NOMO-1 treated with dmso at 0.1 percent for 144 hours (cell line): Measurements from ENCODE around the gene ARAF.
A peak's percentile ranks its signal among the peaks of the same experiment; 100 is the strongest.
"Not testable (repeated sequence)": the region's sequence is repeated elsewhere in the genome, so short reads cannot be mapped to it uniquely, and the experiment has no call there.

Experiments used
- DNase-seq: peaks from one replicate; lab custom pipeline; 2025; ENCODE audit not compliant: unreplicated experiment; lab: John Stamatoyannopoulos, UW

The ARAF gene

DNA sequence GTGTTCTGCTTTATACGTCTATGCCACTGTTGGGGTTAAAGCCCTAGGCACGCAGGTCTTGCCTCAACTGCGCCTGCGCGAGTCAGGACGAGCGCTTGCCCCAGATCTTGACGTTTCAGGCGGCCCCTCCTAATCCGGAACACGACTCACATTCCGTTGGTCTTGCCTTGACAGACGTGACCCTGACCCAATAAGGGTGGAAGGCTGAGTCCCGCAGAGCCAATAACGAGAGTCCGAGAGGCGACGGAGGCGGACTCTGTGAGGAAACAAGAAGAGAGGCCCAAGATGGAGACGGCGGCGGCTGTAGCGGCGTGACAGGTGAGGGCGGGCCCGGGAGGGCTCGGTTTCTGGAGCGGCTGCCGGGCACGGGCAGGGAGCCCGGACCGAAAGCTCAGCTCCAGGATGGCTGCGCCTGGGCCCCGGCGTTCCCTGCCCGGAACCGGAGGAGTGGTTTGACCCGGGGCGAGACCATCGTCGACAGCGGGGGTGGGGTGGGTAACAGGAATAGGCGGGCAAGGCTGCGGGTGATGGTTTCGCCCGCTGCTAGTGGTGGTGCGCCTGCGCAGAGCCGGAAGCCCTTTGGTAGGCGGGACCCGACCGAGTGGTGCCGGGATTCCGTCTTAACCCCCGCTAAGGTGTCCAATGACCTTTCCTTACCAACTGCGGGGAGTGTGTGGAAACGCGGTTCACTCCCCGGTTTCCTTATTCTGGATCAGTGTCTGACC lies at the start of gene ARAF:
ARAF (plus strand) TSS at position 272 of the 725 bp plus-strand sequence. CDS start 1,763 bp downstream, outside the sequence.
- DNase-seq, result peak; percentile 94

DNA sequence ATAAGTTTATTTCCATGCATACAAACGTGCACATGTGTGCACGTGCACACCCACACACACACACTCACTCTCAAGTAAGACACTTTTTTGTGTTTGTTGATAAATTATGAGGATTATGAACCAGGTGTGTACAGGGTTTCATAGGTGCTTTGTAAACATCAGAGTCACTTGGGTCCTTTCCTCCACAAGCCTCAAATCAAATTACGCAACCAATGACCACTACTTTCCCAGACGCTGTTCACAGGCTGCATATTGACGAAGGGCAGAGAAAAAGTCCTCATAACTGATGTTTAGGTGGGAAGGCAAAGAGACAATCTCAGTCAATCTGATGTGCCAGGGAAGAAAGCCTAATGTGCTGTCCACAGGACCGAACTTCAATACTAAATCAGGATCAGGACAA lies 48.6 kb upstream of the ARAF start:
- DNase-seq, result not testable (repeated sequence)

- not testable (repeated sequence) for DNase-seq
Observed at GRCh38 chrX:47513034-47513965, 47.7 kb upstream of the ARAF start.

GRCh38 chrX:47514533-47515235 lies 46.3 kb upstream of the ARAF start:
- DNase-seq, result no peak

DNA sequence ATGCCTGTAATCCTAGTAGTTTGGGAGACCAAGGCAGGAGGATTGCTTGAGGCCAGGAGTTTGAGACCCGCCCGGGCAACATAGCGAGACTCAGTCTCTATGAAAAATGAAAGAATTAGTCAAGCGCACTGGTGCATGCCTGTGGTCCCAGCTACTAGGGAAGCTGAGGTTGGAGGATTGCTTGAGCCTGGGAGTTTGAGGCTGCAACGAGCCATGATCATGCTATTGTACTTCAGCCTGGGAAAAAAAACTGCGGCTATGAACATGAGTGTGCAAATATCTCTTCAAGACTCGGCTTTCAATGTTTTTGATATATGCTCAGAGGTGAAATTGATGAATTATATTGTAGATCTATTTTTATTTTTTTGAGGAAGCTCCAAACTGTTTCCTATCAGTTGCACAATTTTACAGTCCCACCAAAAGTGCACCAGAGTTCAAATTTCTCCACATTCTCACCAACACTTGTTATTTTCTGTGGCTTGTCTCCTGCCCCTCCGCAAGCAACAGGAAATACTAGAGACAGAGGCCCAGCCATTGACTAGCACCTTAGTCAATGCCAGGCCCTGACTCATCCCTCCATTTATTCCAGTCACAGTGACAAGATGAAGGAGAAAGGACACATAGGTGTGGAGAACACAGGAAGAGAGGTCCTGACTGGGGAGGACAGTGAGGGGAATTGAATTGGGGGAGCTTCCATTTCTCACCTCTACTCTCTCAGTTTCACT lies 44.9 kb upstream of the ARAF start:
- DNase-seq, result no peak

DNA sequence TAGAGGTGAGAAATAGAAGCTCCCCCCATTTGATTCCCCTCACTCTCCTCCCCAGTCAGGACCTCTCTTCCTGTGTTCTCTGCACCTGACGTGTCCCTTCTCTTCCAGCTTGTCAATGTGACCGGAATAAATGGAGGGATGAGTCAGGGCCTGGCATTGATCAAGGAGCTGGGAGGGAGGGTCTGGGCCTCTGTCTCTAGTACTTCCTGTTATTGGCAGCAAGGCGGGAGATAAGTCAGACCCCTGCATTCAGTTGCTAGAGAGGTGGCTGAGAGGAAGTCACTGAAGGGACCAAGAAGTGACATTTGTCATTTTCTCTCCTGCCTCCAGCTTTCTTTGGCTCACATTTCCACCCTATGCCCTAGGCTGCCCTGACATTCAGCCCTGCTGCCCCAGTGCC lies 42.9 kb upstream of the ARAF start:
- DNase-seq, result no peak

GRCh38 chrX:47523297-47523696 lies 37.7 kb upstream of the ARAF start:
- DNase-seq, result peak; percentile 45

DNA sequence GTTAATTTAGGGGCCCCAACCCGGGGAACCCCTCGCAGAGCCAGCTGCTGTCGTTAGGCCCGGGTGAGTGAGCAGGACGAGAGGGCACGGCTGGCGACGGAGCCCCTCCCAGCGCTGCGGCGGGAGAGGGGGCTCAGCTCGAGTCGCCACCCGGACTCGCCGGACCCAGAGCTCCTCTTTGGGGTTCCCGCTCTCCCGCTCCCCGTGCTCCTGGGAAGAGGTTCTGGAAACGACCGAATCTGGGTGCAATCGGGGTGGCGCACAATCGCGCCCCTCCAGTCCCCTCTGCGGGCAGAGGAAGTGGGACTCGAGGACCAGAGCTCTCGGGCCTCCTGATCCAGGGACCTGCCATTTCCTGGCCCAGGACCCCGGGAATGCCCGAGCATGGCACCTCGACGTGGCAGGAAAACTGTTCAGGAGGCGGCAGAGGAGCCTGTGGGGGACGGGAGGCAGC lies 37.3 kb upstream of the ARAF start:
- DNase-seq, result no peak

- no peak for DNase-seq
Observed at GRCh38 chrX:47529548-47529947, 31.5 kb upstream of the ARAF start.

DNA sequence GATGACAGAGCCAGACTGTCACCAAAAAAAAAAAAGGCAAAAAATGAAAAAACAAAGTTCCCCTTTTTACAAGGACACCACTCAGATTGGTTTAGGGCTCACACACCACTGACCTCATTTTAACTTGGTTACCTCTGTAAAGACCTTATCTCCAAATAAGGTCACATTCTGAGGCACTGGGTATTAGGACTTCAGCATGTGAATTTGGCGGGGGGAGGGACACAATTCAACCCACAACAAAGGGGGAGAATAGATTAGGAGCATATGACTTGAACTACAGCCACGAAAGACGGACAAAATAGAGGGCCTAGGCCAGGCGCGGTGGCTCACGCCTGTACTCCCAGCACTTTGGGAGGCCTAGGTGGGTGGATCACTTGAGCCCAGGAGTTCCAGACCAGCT lies 31.0 kb upstream of the ARAF start:
- no peak for DNase-seq

DNA sequence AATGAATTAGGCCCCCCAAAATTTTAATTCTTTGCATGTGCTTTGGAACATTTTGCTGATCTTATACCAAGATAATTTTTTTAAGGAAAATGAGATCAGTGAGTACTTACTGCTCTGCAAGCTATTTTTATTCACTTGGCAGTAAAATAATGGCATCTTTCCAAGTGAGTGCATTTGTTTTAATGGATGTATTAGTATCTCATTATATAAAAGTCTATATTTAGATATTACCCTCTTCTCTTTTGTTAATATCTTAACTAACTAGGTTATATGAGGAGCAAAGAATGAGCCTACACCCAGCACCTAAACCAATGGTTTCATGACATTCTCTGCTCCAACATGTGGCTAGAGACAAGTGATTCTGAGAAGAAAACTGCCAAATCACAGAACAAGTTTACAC lies 21.1 kb upstream of the ARAF start:
- DNase-seq, result no peak

GRCh38 chrX:47540754-47541538 lies 20.1 kb upstream of the ARAF start:
- DNase-seq, result peak; percentile 54

DNA sequence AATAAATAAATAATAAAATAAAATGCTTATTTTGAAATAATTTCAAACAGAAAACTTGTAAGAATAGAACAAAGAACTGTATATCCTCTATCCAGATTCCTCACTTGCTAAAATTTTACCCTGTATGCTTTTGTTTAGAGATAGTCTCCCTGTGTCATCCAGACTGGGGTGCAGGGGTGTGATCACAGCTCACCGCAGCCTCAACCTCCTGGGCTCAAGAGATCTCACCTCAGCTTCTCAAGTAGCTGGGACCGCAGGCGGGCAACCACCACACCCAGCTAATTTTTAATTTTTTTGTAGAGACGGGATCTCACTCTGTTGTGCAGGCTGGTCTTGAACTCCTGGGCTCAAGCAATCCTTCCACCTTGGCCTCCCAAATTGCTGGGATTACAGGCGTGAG lies 17.5 kb upstream of the ARAF start:
- no peak for DNase-seq

DNA sequence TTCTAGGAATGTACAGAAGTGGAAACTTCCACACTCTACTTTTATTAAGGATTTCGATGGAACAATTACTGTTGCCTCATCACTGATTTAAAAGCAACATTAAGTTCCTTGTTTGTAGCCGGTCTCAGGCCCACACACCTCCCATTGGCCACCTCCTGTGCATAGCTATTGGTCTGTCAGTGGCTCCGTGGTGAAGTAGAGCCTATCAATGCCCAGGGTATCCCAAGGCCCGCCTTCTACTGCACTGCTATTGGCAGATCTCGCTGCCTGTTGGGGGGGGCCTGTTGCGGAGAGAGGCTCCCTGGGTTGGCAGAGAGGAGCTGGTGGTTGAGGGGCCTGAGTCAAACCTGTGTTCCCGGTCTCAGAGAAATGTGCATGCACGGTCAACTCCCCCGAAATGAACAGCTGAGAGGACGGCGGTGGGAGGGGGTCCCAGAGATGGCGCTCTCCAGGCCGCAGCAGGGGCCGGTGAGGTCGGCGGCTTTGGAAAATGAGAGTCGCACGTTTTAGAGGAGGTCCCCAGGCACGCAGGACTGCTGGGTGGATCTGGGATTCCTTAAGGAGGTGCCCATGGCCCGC lies 4.9 kb upstream of the ARAF start:
- DNase-seq, result peak; percentile 78

GRCh38 chrX:47558436-47558835 lies 2.6 kb upstream of the ARAF start:
- no peak for DNase-seq

- no peak for DNase-seq
Observed at GRCh38 chrX:47560179-47560933, 649 bp upstream of the ARAF start.

DNA sequence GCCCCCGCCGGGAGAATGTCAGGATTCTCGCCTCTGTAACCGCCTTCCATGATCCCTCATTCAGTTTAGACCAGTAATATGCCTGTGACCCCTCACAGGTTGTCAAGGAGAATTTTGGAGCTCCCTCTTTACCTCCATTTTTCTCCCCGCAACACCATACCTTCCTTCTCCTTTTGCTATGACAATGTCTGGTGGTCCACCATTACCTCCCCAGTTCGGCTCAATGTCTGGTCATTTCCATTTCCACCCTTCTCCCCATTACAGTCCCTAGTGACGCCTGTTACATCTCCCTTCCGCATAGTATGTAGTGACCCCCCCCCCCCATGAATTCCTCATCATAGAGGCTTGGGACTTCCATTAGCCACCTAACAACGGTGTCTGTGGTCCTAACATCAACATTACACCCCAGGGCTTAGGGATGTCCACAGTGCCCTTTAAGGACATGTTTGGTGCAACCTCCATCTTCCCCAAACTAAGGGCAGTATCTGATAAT lies 700 bp downstream of the ARAF start:
- DNase-seq, result no peak

DNA sequence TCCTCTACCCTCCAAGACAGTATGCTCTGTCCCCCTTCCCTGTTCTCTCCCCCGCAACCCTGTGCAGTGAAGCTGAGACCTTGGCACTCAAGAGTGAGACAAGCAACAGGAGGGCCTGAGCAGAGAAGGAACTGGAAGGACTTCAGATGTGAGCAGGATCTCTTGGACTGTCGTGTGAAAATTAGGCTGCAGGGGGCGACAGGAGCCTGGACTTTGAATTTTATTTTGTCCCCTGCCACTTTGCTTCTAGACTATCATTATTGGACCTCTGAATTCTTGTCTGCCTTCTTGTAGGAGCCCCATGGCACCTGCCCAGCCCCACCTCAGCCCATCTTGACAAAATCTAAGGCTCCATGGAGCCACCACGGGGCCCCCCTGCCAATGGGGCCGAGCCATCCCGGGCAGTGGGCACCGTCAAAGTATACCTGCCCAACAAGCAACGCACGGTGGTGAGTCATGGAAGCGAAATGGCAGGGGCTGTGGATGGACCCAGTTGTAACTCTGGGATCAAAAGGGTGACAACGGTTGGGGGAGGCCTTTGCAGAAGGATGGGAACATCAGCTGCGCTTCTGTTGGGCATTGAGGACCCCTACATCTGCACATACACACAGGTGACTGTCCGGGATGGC lies 1.7 kb downstream of the ARAF start:
- peak; percentile 14 for DNase-seq
